ENCODE data around the gene IQCF6. TPM values are rescaled to one million over a fixed set of nuclear protein-coding genes. Genes with fewer than 3 reads are reported as not detected.
"Not testable (repeated sequence)": the region's sequence is repeated elsewhere in the genome, so short reads cannot be mapped to it uniquely, and the experiment has no call there.

The IQCF6 gene
- total RNA-seq, 1 experiment from 2014 or later: not detected

GRCh38 chr3:51747840-51748239, 31.2 kb downstream of the IQCF6 start:
- ChIA-PET CTCF (no interaction called here), POLR2A (ENCODE audit: low non-redundant PET) (no interaction called here)
- no peaks in the 10 kb centered on the region for H3K4me1 ChIP-seq (ENCODE audit: insufficient read depth, low read length, poor library complexity, severe bottlenecking)
- H3K27ac ChIP-seq (ENCODE audit: low read depth, low read length, poor library complexity, severe bottlenecking): no peak overlapping the region
- no peaks in the 10 kb centered on the region for H3K9me3 ChIP-seq (ENCODE audit: low read depth, low read length, poor library complexity, severe bottlenecking)
- H3K36me3 ChIP-seq (ENCODE audit: insufficient read depth, low read length, poor library complexity, severe bottlenecking): no peaks in the 10 kb centered on the region
- no peak for DNase-seq (ENCODE audit: low spot score)
- no peak overlapping the region for H3K4me3 ChIP-seq (ENCODE audit: low read depth, low read length, poor library complexity, severe bottlenecking)
- TF ChIP-seq, protein P1, sequence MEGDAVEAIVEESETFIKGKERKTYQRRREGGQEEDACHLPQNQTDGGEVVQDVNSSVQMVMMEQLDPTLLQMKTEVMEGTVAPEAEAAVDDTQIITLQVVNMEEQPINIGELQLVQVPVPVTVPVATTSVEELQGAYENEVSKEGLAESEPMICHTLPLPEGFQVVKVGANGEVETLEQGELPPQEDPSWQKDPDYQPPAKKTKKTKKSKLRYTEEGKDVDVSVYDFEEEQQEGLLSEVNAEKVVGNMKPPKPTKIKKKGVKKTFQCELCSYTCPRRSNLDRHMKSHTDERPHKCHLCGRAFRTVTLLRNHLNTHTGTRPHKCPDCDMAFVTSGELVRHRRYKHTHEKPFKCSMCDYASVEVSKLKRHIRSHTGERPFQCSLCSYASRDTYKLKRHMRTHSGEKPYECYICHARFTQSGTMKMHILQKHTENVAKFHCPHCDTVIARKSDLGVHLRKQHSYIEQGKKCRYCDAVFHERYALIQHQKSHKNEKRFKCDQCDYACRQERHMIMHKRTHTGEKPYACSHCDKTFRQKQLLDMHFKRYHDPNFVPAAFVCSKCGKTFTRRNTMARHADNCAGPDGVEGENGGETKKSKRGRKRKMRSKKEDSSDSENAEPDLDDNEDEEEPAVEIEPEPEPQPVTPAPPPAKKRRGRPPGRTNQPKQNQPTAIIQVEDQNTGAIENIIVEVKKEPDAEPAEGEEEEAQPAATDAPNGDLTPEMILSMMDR (conservative IDR thresholded peaks at IDR 0.05; ENCODE audit: low read depth, low read length): no peak
- no peak for TF ChIP-seq EZH2 (IDR thresholded peaks at IDR 0.05; ENCODE audit: borderline replicate concordance, low read depth, low read length, poor library complexity, severe bottlenecking)
- H3K27me3 ChIP-seq (replicated peaks; ENCODE audit: insufficient read depth, low read depth, low read length, poor library complexity): no peaks in the 10 kb centered on the region
- intact Hi-C loops (cut with micrococcal nuclease; ENCODE audit: unreplicated experiment): no loop called here
- no TSS peak for BruUV-seq (replicated peaks)

GRCh38 chr3:51742978-51743377, 36.1 kb downstream of the IQCF6 start:
- BruUV-seq (replicated peaks); DNase-seq (ENCODE audit: low spot score); H3K27ac ChIP-seq (ENCODE audit: low read depth, low read length, poor library complexity, severe bottlenecking); H3K4me3 ChIP-seq (ENCODE audit: low read depth, low read length, poor library complexity, severe bottlenecking); intact Hi-C loops (cut with micrococcal nuclease; ENCODE audit: unreplicated experiment); H3K9me3 ChIP-seq (ENCODE audit: low read depth, low read length, poor library complexity, severe bottlenecking); H3K36me3 ChIP-seq (ENCODE audit: insufficient read depth, low read length, poor library complexity, severe bottlenecking); H3K4me1 ChIP-seq (ENCODE audit: insufficient read depth, low read length, poor library complexity, severe bottlenecking); CTCF ChIA-PET; H3K27me3 ChIP-seq (replicated peaks; ENCODE audit: insufficient read depth, low read depth, low read length, poor library complexity); POLR2A ChIA-PET (ENCODE audit: low non-redundant PET): not testable (repeated sequence)

GRCh38 chr3:51742320-51742719, 36.7 kb downstream of the IQCF6 start:
- DNase-seq (ENCODE audit: low spot score); H3K27me3 ChIP-seq (replicated peaks; ENCODE audit: insufficient read depth, low read depth, low read length, poor library complexity); H3K4me1 ChIP-seq (ENCODE audit: insufficient read depth, low read length, poor library complexity, severe bottlenecking); H3K27ac ChIP-seq (ENCODE audit: low read depth, low read length, poor library complexity, severe bottlenecking); POLR2A ChIA-PET (ENCODE audit: low non-redundant PET); H3K9me3 ChIP-seq (ENCODE audit: low read depth, low read length, poor library complexity, severe bottlenecking); CTCF ChIA-PET; H3K36me3 ChIP-seq (ENCODE audit: insufficient read depth, low read length, poor library complexity, severe bottlenecking); intact Hi-C loops (cut with micrococcal nuclease; ENCODE audit: unreplicated experiment); H3K4me3 ChIP-seq (ENCODE audit: low read depth, low read length, poor library complexity, severe bottlenecking); BruUV-seq (replicated peaks): not testable (repeated sequence)

- Histone ChIP-seq H3K9me3 (ENCODE audit: low read depth, low read length, poor library complexity, severe bottlenecking) (no peaks in the 10 kb centered on the region), H3K27me3 (replicated peaks; ENCODE audit: insufficient read depth, low read depth, low read length, poor library complexity) (no peaks in the 10 kb centered on the region), H3K36me3 (ENCODE audit: insufficient read depth, low read length, poor library complexity, severe bottlenecking) (no peaks in the 10 kb centered on the region), H3K27ac (ENCODE audit: low read depth, low read length, poor library complexity, severe bottlenecking) (no peak overlapping the region), H3K4me3 (ENCODE audit: low read depth, low read length, poor library complexity, severe bottlenecking) (no peak overlapping the region), H3K4me1 (ENCODE audit: insufficient read depth, low read length, poor library complexity, severe bottlenecking) (no peaks in the 10 kb centered on the region)
- intact Hi-C loops (cut with micrococcal nuclease; ENCODE audit: unreplicated experiment): no loop called here
- DNase-seq (ENCODE audit: low spot score): no peak
- TF ChIP-seq, protein P1 (conservative IDR thresholded peaks at IDR 0.05; ENCODE audit: low read depth, low read length): no peak
- TF ChIP-seq EZH2 (IDR thresholded peaks at IDR 0.05; ENCODE audit: borderline replicate concordance, low read depth, low read length, poor library complexity, severe bottlenecking): no peak
- no TSS peak for BruUV-seq (replicated peaks)
- ChIA-PET POLR2A (ENCODE audit: low non-redundant PET) (no interaction called here), CTCF (no interaction called here)
These were observed 39.9 kb downstream of the IQCF6 start for GRCh38 chr3:51739110-51739509.
